Activated T-helper 2 cell treated with anti-CD3 and anti-CD28 coated beads, Interferon-gamma antibody, Interleukin-2, Interleukin-4, amounts not matched to agents 10 μg/mL and 5 μg/mL and 100 μg/mL, durations not matched to agents 14 hours and 24 hours and 36 hours (primary cell): ENCODE results near the gene ZFYVE28. TPM values are rescaled to one million over a fixed set of nuclear protein-coding genes. Genes with fewer than 3 reads are reported as not detected.

ENCODE experiments used
- DNase-seq: peaks from one replicate; pipeline ENCODE4 v3.0.0; 2021; ENCODE audit warnings: low spot score
- H3K27ac Mint-ChIP-seq: one replicate; pipeline ENCODE4 v1.8.0; 2021; ENCODE audit warnings: mixed read lengths
- H3K27me3 Mint-ChIP-seq: one replicate; pipeline ENCODE4 v1.8.0; 2021; ENCODE audit warnings: low read depth, mixed read lengths
- H3K36me3 Mint-ChIP-seq: one replicate; pipeline ENCODE4 v1.8.0; 2021; ENCODE audit warnings: low read depth, mixed read lengths
- H3K4me1 Mint-ChIP-seq: one replicate; pipeline ENCODE4 v1.8.0; 2021; ENCODE audit warnings: low read depth, mixed read lengths
- H3K4me3 Mint-ChIP-seq: one replicate; pipeline ENCODE4 v1.8.0; 2021; ENCODE audit warnings: low read depth, mild to moderate bottlenecking, moderate library complexity, mixed read lengths
- H3K9me3 Mint-ChIP-seq: one replicate; pipeline ENCODE4 v1.8.0; 2021; ENCODE audit warnings: mixed read lengths
- intact Hi-C: fragments of 100-400 bp; cut with micrococcal nuclease; formaldehyde crosslinking; loops from one replicate; pipeline ENCODE4 v1.15.1; 2023
- total RNA-seq: library from RNA; stranded (reverse); gene quantifications from 2 replicates; pipeline ENCODE4 v1.2.3, GENCODE V29; 2022

ZFYVE28 gene
- total RNA-seq, 1 donor from 2014 or later: 10.0 TPM

GRCh38 chr4:2451821-2452785, 33.7 kb upstream of the ZFYVE28 start:
- no peaks in the 10 kb centered on the region for H3K9me3 Mint-ChIP-seq
- no peak overlapping the region for H3K4me3 Mint-ChIP-seq
- no peak overlapping the region for H3K27ac Mint-ChIP-seq
- H3K36me3 Mint-ChIP-seq: no peaks in the 10 kb centered on the region
- H3K27me3 Mint-ChIP-seq: no peaks in the 10 kb centered on the region
- H3K4me1 Mint-ChIP-seq: no peaks in the 10 kb centered on the region
- intact Hi-C loops: no loop called here
- DNase-seq: no peak

- H3K4me3 Mint-ChIP-seq: no peak overlapping the region
- no peak overlapping the region for H3K27ac Mint-ChIP-seq
- no peaks in the 10 kb centered on the region for H3K9me3 Mint-ChIP-seq
- H3K36me3 Mint-ChIP-seq: no peaks in the 10 kb centered on the region
- no peaks in the 10 kb centered on the region for H3K27me3 Mint-ChIP-seq
- intact Hi-C loops: no loop called here
- no peak for DNase-seq
- no peaks in the 10 kb centered on the region for H3K4me1 Mint-ChIP-seq
These were observed 32.6 kb upstream of the ZFYVE28 start for GRCh38 chr4:2451036-2451520.

GRCh38 chr4:2450394-2451035, 32.1 kb upstream of the ZFYVE28 start:
- Mint-ChIP-seq H3K9me3 (no peaks in the 10 kb centered on the region), H3K4me1 (no peaks in the 10 kb centered on the region), H3K27me3 (no peaks in the 10 kb centered on the region), H3K27ac (no peak overlapping the region), H3K36me3 (no peaks in the 10 kb centered on the region), H3K4me3 (no peak overlapping the region)
- intact Hi-C loops: no loop called here
- DNase-seq: no peak

GRCh38 chr4:2449511-2450392, 31.3 kb upstream of the ZFYVE28 start:
- Mint-ChIP-seq H3K4me3 (no peak overlapping the region), H3K9me3 (no peaks in the 10 kb centered on the region), H3K36me3 (no peaks in the 10 kb centered on the region), H3K4me1 (no peaks in the 10 kb centered on the region), H3K27me3 (no peaks in the 10 kb centered on the region), H3K27ac (no peak overlapping the region)
- DNase-seq: no peak
- intact Hi-C loops: no loop called here

GRCh38 chr4:2449051-2449450, 30.6 kb upstream of the ZFYVE28 start:
- Mint-ChIP-seq H3K36me3 (no peaks in the 10 kb centered on the region), H3K27ac (no peak overlapping the region), H3K9me3 (no peaks in the 10 kb centered on the region), H3K4me1 (no peaks in the 10 kb centered on the region), H3K4me3 (no peak overlapping the region), H3K27me3 (no peaks in the 10 kb centered on the region)
- no peak for DNase-seq
- intact Hi-C loops: no loop called here

- H3K27ac Mint-ChIP-seq: no peak overlapping the region
- no peaks in the 10 kb centered on the region for H3K27me3 Mint-ChIP-seq
- H3K9me3 Mint-ChIP-seq: no peaks in the 10 kb centered on the region
- no peak overlapping the region for H3K4me3 Mint-ChIP-seq
- intact Hi-C loops: no loop called here
- H3K4me1 Mint-ChIP-seq: no peaks in the 10 kb centered on the region
- H3K36me3 Mint-ChIP-seq: no peaks in the 10 kb centered on the region
- DNase-seq: no peak
These were observed 30.1 kb upstream of the ZFYVE28 start for GRCh38 chr4:2448589-2448988.

- Mint-ChIP-seq H3K4me3 (no peak overlapping the region), H3K27me3 (no peaks in the 10 kb centered on the region), H3K9me3 (no peaks in the 10 kb centered on the region), H3K4me1 (no peaks in the 10 kb centered on the region), H3K27ac (no peak overlapping the region), H3K36me3 (no peaks in the 10 kb centered on the region)
- intact Hi-C loops: no loop called here
- no peak for DNase-seq
These were observed 28.5 kb upstream of the ZFYVE28 start for GRCh38 chr4:2446656-2447564.

GRCh38 chr4:2445571-2445970, 27.1 kb upstream of the ZFYVE28 start:
- H3K36me3 Mint-ChIP-seq: no peaks in the 10 kb centered on the region

GRCh38 chr4:2445130-2445529, 26.7 kb upstream of the ZFYVE28 start:
- no peak overlapping the region for H3K4me3 Mint-ChIP-seq
- no peaks in the 10 kb centered on the region for H3K9me3 Mint-ChIP-seq
- intact Hi-C loops: no loop called here
- no peaks in the 10 kb centered on the region for H3K36me3 Mint-ChIP-seq
- H3K27ac Mint-ChIP-seq: no peak overlapping the region
- H3K4me1 Mint-ChIP-seq: peaks cover 2% of the 10 kb centered on the region
- DNase-seq: no peak
- no peaks in the 10 kb centered on the region for H3K27me3 Mint-ChIP-seq

More at GRCh38 chr4:2445571-2445970, 27.1 kb upstream of the ZFYVE28 start:
- no peak overlapping the region for H3K4me3 Mint-ChIP-seq
- DNase-seq: no peak
- H3K27me3 Mint-ChIP-seq: no peaks in the 10 kb centered on the region
- intact Hi-C loops: no loop called here
- H3K27ac Mint-ChIP-seq: no peak overlapping the region
- H3K4me1 Mint-ChIP-seq: peaks cover 2% of the 10 kb centered on the region
- no peaks in the 10 kb centered on the region for H3K9me3 Mint-ChIP-seq

- Mint-ChIP-seq H3K9me3 (no peaks in the 10 kb centered on the region), H3K36me3 (no peaks in the 10 kb centered on the region), H3K27ac (no peak overlapping the region), H3K4me1 (peaks cover 2% of the 10 kb centered on the region), H3K4me3 (no peak overlapping the region), H3K27me3 (no peaks in the 10 kb centered on the region)
- intact Hi-C loops: no loop called here
- DNase-seq: no peak
These were observed 25.7 kb upstream of the ZFYVE28 start for GRCh38 chr4:2443956-2444740.

GRCh38 chr4:2443061-2443730, 24.8 kb upstream of the ZFYVE28 start:
- H3K9me3 Mint-ChIP-seq: no peaks in the 10 kb centered on the region
- H3K27ac Mint-ChIP-seq: no peak overlapping the region
- peaks cover 2% of the 10 kb centered on the region for H3K4me1 Mint-ChIP-seq
- DNase-seq: no peak
- intact Hi-C loops: no loop called here
- no peaks in the 10 kb centered on the region for H3K36me3 Mint-ChIP-seq
- no peaks in the 10 kb centered on the region for H3K27me3 Mint-ChIP-seq
- H3K4me3 Mint-ChIP-seq: no peak overlapping the region
